Measurements from ENCODE around the gene UTRN.

- TF ChIP-seq POLR2A (IDR thresholded peaks at IDR 0.05; ENCODE audit: low read depth), result no peak
- no peak for TF ChIP-seq CTCF (IDR thresholded peaks at IDR 0.05)
- no peak for TF ChIP-seq EP300 (IDR thresholded peaks at IDR 0.05)
Observed at GRCh38 chr6:144252259-144252658, 32.9 kb upstream of the UTRN start.

Data from esophagus muscularis mucosa (tissue), 4 donors.